Erythroblast (primary cell): ENCODE results near the gene RIMBP2.

Experiments
- GATA1 ChIP-seq: IDR thresholded peaks from 2 replicates; pipeline ENCODE4 v1.6.1; 2011; ENCODE audit warnings: low read depth, mild to moderate bottlenecking, control low read depth, low read length, moderate library complexity
- POLR2A ChIP-seq: IDR thresholded peaks from 2 replicates; pipeline ENCODE4 v1.6.1; 2011; ENCODE audit warnings: mild to moderate bottlenecking, low read length

DNA sequence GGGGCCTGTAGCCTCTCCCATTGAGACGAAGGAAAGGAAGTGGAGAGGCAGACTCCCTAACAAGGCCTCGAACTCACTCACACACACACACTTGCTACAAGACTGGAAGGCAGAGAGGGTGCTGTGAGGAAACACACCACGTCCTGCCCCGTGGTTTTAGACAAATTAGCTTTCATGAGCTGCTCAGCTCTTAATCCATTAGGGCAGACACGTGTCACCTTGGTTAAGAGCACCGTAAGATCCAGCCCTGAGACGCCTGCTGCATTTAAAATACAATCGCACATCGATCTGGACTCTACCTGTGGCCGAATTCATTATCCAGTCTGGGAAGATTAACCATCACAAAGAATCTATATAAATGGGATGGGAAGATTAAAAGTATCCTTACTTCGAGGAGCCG is 72.0 kb downstream of the RIMBP2 start:
- no peak for TF ChIP-seq POLR2A
- no peak for TF ChIP-seq GATA1
